G401.6 (cell line): Measurements from ENCODE around the gene WNT5A.
A peak's percentile ranks its signal among the peaks of the same experiment; 100 is the strongest.

Experiments
- FAIRE-seq: peaks from 2 replicates; lab custom pipeline; 2012; peaks lifted over from hg19 to GRCh38; lab: Jason Lieb, UNC

WNT5A gene

DNA sequence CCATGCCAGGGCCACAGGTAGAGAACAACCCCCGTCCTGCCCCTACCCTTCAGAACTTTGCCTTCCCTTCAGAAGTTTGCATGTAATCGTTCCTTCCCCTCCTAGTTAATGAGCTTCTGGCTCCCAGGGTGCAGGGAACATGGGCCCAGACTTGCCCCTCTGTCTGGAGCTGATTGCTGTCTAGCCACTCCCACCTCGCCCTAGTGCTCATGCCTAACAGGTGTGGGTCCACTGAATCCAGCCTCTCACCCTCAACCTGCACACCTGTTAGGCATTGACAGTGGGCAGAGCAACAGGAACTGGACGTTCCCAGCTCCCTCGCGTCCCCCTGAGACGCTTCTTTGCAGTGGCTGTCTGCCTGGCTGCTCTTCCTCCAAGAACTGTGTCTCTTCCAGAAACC is 40.3 kb downstream of the WNT5A start:
- no peak for FAIRE-seq

DNA sequence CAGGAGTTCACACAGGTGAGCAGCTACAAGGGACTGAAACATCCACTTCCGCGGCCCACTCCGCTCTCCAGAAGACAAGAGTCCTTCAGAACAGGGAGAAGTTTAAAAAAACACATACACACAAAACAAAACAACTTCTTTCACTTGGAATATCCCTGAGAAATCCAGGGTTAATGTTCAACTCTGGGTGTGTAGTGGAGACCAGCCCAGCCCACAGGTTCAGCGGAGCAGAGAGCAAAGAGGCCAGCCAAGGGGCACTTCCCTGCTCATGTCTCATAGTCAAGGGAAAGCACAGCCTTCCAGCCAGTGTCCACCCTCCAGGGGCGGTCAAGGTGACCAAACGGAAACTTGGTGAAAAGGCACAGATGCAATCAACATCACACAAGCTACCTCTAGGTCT is 41.6 kb downstream of the WNT5A start:
- no peak for FAIRE-seq

DNA sequence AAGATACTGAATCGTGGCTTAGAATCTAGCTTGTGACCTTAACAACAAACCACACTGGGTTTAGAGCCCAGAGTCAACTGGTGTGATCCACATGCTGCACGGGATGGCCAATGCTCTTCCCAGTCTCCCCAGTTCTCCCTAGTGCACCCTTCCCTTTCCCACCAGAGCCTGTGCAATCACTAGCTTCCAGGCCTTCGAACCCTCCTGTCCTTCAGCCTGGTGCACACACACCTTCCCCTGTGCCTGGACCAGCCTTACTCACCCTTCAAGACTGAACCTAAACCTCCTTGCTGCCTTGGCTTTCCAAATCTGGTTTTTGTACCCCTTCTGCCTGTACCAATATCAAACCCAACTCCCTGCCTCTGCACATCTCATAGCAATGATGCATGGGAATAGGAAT is 43.8 kb downstream of the WNT5A start:
- FAIRE-seq: no peak

DNA sequence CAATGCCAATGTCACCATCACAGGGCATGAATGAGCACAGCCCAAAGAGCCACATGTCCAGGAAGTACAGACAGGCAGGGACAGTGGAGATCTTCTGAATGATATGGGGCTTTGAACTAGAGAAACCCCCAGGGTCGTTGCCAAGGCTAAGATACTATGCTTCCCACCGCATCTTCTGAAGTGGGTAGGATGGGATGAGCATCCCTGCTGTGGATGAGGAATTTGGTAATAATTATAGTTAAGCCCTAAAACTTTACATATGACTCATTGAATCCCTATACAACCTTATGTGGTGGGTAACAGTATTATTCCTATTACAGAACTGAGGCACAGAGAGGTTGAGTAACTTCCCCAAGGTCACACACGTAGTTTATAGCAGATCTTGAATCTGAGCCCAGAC is 44.2 kb downstream of the WNT5A start:
- no peak for FAIRE-seq

DNA sequence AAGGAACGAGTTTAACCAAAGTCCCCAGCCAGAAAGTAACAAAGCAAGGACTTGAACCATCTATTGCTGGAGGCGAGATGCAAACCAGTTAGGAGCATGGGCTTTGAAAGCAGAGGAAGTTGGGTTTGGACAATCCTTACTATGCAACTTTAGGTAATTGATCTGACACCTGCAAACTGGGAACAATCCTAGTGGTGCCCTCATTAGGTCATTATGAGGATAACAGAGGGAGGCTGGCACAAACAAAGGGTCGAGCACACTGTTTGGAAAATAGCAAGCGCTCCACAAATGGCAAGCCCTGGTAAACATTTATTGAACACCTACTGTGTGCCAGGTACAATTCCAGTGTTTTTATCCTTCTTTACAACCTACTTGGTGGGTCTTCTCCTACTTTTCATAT is 45.6 kb downstream of the WNT5A start:
- no peak for FAIRE-seq

DNA sequence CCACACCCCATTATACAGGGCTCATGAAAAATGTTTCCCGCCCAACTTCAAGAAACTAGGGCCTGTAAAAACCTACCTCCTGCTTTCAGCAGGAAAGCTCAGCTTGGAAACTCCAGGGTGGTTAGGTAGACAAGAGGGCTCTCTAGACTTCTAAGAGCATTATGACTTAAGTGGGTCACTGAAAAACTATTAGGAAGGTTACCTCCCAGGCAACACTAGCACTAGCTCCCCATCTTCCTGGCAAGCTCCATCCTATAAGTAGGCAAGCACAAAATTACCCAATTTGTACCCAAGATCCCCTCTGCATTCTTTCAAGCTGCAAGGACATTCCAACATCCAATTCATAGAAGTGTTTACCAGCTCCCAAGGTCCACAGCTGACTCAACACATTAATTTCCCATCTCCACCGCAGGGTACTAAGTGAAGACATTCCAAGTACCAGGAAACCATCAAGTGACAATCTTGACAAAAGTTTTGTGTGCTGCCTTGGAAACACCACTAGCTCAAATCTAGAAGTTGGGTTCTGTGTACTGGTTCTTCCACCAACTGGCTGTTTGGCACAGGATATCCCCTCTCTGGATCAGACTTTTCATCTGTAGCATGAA is 46.9 kb downstream of the WNT5A start:
- no peak for FAIRE-seq

DNA sequence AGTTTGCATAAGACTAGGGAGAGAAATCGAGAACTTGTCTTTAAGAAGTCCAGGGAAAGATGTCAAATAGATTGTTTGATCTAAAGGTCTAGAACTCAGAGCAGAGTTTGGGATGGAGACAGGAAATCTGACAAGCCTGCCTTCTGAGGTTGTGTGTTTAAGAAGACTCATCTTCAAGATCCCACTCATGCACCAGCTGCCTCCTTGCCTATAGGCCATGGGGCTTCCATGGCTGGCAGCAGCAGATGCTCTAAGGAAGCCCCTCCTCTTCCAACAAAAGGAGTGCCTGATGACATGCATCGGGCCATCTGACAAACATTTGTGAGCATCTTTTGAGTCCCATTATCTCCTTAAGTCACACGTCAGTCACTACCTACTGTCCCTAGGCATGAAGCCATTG is 47.4 kb downstream of the WNT5A start:
- no peak for FAIRE-seq

DNA sequence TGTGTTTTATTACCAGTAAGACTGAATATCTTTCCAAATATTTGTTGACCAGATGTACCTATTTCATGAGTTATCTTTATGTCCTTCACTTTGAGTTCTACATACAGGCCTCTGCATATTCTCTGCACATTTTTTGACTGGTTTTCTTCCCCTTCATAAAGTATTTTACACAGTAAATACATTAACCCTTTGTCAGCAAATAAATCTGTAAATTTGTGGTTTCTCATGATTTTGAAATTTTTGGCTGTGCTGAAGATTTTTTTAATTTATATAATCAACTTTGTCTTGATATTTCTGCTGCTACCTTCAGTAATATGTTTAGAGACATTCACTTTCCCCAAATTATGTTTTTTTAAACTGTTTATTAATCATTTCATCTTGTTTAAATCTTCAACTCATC is 50.5 kb downstream of the WNT5A start:
- peak; percentile 52 for FAIRE-seq

DNA sequence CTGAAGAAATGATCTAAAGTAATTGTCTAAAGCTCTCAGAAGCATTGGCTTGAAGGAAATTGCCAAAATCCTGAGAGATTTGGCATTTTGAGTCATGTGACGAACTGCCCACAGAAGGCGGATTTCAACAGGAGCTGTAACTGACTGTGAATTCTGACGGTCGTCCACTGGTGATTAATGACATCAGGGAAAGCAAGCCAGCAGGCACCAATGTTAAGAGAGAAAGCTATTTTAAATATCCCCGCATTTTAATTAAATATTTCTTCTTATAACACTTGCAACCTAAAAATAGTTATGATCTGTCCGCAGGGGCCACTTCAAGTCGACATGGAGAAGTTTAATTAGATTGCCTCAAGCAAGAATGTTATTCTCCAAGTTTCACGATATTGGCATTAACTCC is 51.6 kb downstream of the WNT5A start:
- no peak for FAIRE-seq

DNA sequence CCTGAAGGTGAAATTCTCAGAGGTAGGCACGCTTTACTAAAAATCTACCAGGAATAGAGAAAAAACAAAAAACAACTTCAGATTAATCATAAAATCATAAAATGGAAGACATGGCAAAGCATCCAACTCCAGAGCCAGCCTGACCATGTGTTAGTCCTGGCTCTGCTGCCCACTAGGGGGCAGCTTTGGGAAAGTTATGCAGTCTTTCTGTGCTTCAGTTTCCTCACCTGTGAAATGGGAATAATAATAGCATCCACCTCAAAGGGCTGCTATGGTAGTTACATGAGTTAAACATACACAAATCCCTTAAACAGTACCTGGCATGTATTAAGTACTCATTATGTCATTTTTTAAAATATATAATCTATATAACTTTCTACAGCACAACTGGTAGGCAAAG is 52.3 kb downstream of the WNT5A start:
- FAIRE-seq: peak; percentile 48

DNA sequence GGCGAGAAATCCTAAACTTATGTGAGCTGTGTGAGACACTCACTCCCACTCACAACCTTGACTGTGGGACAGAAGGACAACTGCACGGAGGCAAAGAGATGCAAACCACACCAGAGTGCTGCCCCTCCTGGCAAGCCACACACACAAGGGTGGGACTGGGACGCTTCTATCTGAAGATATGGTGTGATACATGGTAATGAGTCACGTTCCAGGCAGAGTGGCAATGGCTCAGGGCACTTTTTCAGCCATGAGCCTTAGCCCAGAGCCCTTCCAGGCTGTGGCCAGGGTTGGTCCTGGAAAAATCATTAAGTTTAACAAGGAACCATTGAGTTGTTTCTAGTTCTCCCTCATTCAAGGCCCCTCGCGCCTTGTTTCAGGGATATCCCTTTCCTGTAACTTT is 56.1 kb downstream of the WNT5A start:
- no peak for FAIRE-seq

DNA sequence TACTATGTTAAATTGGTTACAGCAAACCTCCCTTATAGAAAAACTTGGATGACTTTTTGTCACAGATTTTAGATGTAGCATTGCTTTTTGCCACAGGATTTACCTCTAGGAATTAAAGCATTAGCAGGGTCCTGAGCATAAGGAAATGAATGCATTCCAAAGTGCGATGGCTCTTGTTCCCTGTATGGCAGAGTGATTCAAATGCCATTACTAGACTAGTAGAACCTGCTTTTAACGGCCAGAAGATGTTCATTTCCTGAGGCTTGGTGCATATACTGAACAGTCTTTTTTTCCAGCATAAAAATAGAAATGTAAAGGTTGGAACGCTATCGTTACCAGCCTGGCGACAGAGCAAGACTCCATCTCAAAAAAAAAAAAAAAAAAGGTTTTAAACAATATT is 59.4 kb downstream of the WNT5A start:
- FAIRE-seq: no peak

DNA sequence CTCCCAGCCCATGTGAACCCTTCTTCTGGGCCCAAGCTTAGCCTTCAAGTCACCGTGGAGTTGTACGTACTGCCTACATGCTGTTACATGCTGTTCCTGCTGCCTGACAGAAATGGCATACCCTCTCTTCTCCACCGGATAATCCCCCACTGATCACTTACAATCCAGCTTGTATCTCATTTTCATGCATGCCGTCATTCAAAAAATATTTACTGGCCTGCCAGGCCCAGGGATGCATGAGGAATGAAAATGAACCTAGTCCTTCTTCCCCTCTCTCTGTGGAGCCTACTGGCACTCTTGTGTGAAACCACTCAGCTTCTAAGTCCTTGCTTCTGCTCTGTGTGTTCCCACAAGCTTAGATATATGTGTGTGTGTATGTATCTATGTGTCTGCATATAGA is 60.6 kb downstream of the WNT5A start:
- FAIRE-seq: no peak

DNA sequence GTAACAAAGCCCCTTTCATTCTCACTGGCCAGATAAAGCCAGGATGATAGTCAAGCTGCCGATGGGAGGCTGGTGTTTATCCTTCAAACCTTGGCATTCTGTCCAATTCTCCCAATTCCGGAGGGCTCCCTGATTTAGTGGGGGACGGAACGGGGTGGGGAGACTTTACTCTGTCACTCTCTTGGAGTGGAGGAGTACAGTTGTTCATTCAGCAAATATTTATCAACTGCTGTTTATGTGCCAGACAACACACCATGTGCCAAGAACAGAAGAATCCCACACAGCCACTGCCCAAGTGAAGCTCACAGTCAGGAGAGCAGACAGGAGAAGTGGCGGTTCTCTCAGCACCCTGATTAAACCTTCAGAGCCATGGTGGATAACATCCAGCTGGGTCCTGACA is 63.3 kb downstream of the WNT5A start:
- no peak for FAIRE-seq

DNA sequence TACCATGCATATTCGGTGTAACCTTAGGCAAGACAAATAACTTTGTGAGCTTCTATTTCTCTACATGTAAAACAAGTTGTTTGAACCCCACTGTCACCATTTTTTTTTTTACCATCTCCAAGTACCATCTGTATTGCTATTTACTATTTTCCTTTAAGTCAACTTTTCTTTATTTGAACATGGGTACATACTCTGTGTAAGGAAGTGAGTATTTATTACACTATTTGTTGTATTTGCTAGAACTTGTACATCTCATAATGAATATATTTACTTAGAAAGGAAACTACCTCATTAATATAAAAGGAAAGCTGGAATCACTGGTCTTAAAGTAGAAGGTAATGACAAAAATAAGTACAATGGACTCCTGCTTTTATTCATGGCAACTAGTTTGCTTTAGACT is 69.9 kb downstream of the WNT5A start:
- no peak for FAIRE-seq

DNA sequence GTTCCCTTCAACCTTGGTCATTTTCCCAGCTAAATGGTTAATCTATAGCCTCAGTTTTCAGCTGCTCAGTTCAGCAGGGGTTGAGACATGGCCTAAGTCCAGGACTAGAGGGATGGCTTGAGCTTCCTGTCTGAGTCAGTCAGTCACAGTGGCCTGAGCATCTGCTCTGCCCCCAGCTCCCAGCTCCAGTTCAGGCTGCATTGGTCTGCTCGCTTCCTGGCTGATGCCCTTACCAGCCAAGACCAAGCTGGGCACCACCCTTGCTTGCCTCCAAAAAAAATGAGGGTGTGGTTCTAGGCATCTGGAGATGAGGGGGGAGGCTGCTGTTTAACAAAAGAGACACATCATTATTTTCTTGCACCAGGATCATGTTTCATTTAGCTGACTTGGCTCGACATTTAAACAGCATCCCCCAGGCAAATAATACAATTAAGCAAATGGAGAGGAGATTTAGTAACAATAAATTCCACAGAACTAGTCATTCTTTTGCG is 70.7 kb downstream of the WNT5A start:
- no peak for FAIRE-seq
